Bronchial epithelial cell (primary cell): ENCODE measurements around the gene SF3A1. TPM values are rescaled to one million over a fixed set of nuclear protein-coding genes. Genes with fewer than 3 reads are reported as not detected.

Experiments used
- DNase-seq: peaks from one replicate; pipeline ENCODE4 v3.0.0-alpha.2; 2010; ENCODE audit warnings: low read depth
- FAIRE-seq: peaks from 2 replicates; lab custom pipeline; 2011; peaks lifted over from hg19 to GRCh38; lab: Jason Lieb, UNC
- H3K27me3 ChIP-seq: 2 replicates; pipeline ENCODE4 v1.5.1; 2011; ENCODE audit warnings: low read length; ENCODE audit not compliant: control insufficient read depth, insufficient read depth
- H3K36me3 ChIP-seq: 2 replicates; pipeline ENCODE4 v1.5.1; 2011; ENCODE audit warnings: low read length; ENCODE audit not compliant: control insufficient read depth, insufficient read depth
- H3K4me3 ChIP-seq: 2 replicates; pipeline ENCODE4 v1.5.1; 2011; ENCODE audit warnings: mild to moderate bottlenecking, low read depth, low read length, control low read depth
- total RNA-seq: library from RNA; depleted of rRNA; stranded (reverse); fragments of >200 nt; gene quantifications from 2 replicates; pipeline ENCODE4 v1.2.1, GENCODE V29; 2014
- TF ChIP-seq, protein P1 (sequence below): IDR thresholded peaks from 2 replicates; pipeline ENCODE4 v1.5.1; 2011; ENCODE audit warnings: mild to moderate bottlenecking, moderate library complexity, low read length, control low read depth, inconsistent platforms; ENCODE audit not compliant: insufficient read depth, severe bottlenecking

The SF3A1 gene
- total RNA-seq, 1 donor from 2014 or later = 17.9 TPM

DNA sequence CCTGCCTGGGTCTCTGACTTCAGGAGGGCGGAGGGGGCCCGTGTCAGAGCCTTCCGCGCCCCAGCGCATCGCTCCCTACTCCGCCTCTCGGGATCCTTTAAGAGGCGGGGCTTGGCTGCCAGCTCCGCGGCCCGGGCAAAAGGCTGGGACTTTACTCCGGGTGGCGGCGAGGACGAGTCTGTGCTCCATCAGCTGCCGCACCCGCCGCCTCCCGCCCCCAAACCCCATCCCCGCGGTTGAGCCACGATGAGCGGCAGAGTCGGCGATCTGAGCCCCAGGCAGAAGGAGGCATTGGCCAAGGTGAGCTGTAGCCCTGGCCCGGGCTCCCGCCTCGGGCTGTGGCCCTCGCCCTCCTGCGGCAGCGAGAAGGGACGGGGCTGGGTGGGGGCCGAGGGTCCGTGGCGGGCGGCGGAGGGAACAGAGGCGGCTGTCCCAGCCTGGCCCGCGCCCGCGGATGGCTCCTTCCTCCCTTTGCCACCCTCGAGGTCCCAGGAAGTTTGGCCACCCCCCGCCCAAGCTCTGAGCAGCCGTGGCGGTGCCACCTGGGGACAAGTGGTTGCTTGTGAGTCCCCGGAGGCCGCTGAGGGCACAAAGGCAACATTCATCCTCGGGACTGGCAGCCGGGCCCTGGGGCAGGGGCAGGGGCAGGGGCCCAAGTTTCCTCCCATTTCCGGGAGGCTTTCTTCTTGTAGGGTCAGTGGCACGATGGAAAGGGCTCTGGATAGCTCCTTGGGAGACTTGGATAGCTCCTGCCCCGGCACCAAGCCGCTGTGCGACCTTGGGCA lies 40.4 kb upstream of the SF3A1 start, which contains the start of gene SEC14L2:
SEC14L2 (plus strand) TSS at position 148 of the 785 bp plus-strand sequence; CDS start at position 247, 99 bp downstream.
- peak; percentile 35 for DNase-seq
- peaks cover 7% of the 10 kb centered on the region for H3K36me3 ChIP-seq
- FAIRE-seq = no peak
- TF ChIP-seq, protein P1, sequence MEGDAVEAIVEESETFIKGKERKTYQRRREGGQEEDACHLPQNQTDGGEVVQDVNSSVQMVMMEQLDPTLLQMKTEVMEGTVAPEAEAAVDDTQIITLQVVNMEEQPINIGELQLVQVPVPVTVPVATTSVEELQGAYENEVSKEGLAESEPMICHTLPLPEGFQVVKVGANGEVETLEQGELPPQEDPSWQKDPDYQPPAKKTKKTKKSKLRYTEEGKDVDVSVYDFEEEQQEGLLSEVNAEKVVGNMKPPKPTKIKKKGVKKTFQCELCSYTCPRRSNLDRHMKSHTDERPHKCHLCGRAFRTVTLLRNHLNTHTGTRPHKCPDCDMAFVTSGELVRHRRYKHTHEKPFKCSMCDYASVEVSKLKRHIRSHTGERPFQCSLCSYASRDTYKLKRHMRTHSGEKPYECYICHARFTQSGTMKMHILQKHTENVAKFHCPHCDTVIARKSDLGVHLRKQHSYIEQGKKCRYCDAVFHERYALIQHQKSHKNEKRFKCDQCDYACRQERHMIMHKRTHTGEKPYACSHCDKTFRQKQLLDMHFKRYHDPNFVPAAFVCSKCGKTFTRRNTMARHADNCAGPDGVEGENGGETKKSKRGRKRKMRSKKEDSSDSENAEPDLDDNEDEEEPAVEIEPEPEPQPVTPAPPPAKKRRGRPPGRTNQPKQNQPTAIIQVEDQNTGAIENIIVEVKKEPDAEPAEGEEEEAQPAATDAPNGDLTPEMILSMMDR = no peak
- no peaks in the 10 kb centered on the region for H3K27me3 ChIP-seq
- peak within 1 kb of the TSS; percentile 88 for H3K4me3 ChIP-seq

DNA sequence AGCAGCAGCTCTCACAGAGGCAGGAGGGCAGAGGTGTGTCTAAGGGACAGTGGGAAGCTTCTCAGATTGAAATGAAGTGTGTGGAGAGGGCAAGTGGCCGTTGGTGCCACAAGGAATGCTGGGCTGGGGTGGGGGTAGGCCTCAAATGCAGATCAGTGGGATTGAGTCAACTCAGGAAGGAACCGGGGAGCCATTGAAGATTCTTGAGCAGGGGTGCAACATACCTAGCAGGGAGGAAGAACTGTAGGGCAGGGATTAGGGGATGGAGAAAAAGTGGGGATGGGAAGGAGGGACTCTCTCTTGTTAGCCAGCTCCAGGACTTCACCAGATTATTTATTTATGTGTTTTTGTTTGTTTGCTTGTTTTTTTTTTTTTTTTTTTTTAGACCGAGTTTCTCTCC lies 37.2 kb upstream of the SF3A1 start:
- H3K36me3 ChIP-seq = no peaks in the 10 kb centered on the region
- no peak for FAIRE-seq
- DNase-seq = no peak
- TF ChIP-seq, protein P1 = no peak
- H3K27me3 ChIP-seq = no peaks in the 10 kb centered on the region
- no peak overlapping the region for H3K4me3 ChIP-seq

DNA sequence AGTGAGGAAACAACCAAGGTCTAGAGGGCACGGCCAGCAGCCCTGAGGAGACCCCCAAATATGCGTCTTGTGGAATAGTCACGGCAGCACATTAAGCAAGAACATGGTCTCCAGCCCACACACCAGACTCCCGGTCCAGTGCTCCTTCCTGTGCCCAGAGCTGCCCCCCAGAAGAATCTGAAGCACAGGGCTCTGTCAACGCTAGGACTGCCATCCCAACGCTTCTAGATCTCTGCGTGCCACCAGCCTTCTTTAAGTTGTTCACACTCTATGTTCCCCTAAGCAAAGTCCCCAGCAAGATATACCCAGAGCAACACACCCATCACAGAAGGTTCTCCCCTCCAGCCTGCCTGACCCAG lies 36.6 kb upstream of the SF3A1 start:
- no peak for DNase-seq
- FAIRE-seq = no peak
- Histone ChIP-seq H3K36me3 (no peaks in the 10 kb centered on the region), H3K27me3 (no peaks in the 10 kb centered on the region), H3K4me3 (no peak overlapping the region)
- TF ChIP-seq, protein P1 = no peak

DNA sequence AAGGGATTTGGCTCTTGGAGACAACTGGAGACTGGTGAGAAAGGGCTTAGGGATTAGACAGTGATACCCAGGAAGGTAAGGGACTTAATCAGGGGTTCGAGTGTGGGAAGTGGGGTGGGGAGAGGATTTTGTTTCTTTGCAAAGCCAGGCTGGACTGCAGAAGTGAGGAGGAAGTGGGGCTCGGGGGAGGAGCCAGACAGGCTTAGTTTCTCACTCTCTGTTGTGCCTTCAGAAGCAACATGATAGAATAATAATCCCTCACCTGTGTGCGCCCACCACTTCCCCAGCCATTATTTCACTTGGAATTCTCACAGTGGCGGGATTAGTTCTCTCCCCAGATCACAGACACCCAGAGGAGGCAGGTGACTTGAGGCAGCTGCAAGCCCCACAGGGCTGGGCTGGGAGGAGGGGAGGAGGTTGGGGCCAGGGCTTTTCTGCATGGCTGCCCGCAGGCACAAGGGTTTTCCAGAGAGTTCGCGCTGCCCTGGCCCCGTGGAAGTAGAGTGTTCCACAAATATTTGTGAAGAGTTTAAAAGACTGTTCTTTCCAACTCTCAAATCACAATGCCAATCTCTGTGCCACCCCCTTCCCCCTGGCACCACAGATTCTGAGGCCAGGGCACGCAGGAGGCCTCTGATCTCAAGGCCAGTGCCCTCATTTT lies 36.1 kb upstream of the SF3A1 start:
- TF ChIP-seq, protein P1 = no peak
- Histone ChIP-seq H3K27me3 (no peaks in the 10 kb centered on the region), H3K36me3 (no peaks in the 10 kb centered on the region), H3K4me3 (no peak overlapping the region)
- no peak for FAIRE-seq
- DNase-seq = no peak

DNA sequence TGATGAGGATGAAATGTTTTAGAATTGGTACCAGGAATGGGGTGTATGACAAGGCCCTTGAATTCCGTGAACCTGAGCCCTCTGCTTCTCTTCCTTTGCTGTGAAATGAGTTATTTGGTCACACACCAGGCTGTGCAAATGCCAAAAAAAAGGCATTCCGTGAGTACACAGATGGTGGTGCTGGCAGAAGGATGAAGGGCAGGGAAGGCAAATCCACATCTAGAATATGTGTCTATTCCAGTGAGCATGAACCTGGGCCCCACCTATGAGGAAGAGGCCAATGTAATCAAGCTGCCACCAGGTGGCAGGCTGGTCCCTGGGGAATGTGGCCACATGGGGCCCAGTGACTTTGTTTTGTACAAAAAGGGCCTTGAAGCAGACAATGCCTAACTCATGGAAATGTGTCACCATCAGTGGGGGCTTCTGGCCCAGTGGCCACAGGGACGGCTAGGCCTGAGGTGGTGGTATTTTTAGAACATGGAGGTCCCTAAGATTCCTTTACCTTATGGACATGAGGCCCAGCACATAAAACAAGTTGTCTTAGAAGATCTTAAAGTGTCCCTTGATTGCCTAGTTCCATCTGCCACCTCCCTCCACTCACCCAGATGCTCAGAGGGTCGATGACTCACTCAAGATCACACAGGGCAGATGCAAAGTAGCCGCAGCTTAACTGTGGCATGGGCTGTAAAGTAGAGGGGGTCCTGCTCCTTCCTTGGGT lies 34.4 kb upstream of the SF3A1 start:
- DNase-seq = peak; percentile 61
- peak; percentile 84 for FAIRE-seq
- no peak overlapping the region for H3K4me3 ChIP-seq
- TF ChIP-seq, protein P1 = peak; percentile 88
- no peaks in the 10 kb centered on the region for H3K27me3 ChIP-seq
- H3K36me3 ChIP-seq = no peaks in the 10 kb centered on the region
